ENCODE measurements around the gene VRK2. TPM values are rescaled to one million over a fixed set of nuclear protein-coding genes. Genes with fewer than 3 reads are reported as not detected.

Gene VRK2
- total RNA-seq, 1 experiment from 2014 or later = 39.6 TPM

- in situ Hi-C loops (cut with HindIII; ENCODE audit: low pct_unique_long_range_greater_than_20kb, low sequenced_read_pairs) (no loop called here), intact Hi-C loops (cut with micrococcal nuclease; ENCODE audit: unreplicated experiment) (no loop called here)
- no peak for DNase-seq (ENCODE audit: low read depth, low spot score)
- no peaks in the 10 kb centered on the region for H3K9me3 ChIP-seq (ENCODE audit: control insufficient read depth, insufficient read depth, low read depth, low read length)
- no peaks in the 10 kb centered on the region for H3K36me3 ChIP-seq (ENCODE audit: control insufficient read depth, insufficient read depth, low read length)
- H3K4me1 ChIP-seq (ENCODE audit: control insufficient read depth, insufficient read depth, low read length) = no peaks in the 10 kb centered on the region
- TF ChIP-seq SIN3A (IDR thresholded peaks at IDR 0.05; ENCODE audit: borderline replicate concordance, insufficient read depth, low read depth, low read length) (no peak), POLR2AphosphoS5 (IDR thresholded peaks at IDR 0.05; ENCODE audit: low read depth, low read length) (no peak), CTCF (IDR thresholded peaks at IDR 0.05) (no peak), TCF7L2 (IDR thresholded peaks at IDR 0.05; ENCODE audit: low read depth, low read length) (no peak)
- ChIA-PET POLR2A (no interaction called here), CTCF (no interaction called here)
- no peaks in the 10 kb centered on the region for H3K27me3 ChIP-seq (ENCODE audit: control insufficient read depth, insufficient read depth, low read length)
- no peak overlapping the region for H3K27ac ChIP-seq (ENCODE audit: low read length)
- no TSS peak for BruUV-seq (replicated peaks)
- no peak for ATAC-seq
- H3K4me3 ChIP-seq (ENCODE audit: low read depth in 2 of 2, low read length in 2 of 2) = no peak overlapping the region
Measured at GRCh38 chr2:58073751-58074150, 27.1 kb downstream of the VRK2 start.

- DNase-seq (ENCODE audit: low read depth, low spot score) = no peak
- intact Hi-C loops (cut with micrococcal nuclease; ENCODE audit: unreplicated experiment) (no loop called here), in situ Hi-C loops (cut with HindIII; ENCODE audit: low pct_unique_long_range_greater_than_20kb, low sequenced_read_pairs) (no loop called here)
- no TSS peak for BruUV-seq (replicated peaks)
- TF ChIP-seq TCF7L2 (IDR thresholded peaks at IDR 0.05; ENCODE audit: low read depth, low read length) (no peak), SIN3A (IDR thresholded peaks at IDR 0.05; ENCODE audit: borderline replicate concordance, insufficient read depth, low read depth, low read length) (no peak), POLR2AphosphoS5 (IDR thresholded peaks at IDR 0.05; ENCODE audit: low read depth, low read length) (no peak), REST (IDR thresholded peaks at IDR 0.05; ENCODE audit: insufficient read depth in 1 of 2, low read depth in 2 of 2, low read length in 1 of 2) (no peak), CTCF (IDR thresholded peaks at IDR 0.05) (no peak)
- no peak for ATAC-seq
- H3K27me3 ChIP-seq (ENCODE audit: control insufficient read depth, insufficient read depth, low read length) = no peaks in the 10 kb centered on the region
- no peaks in the 10 kb centered on the region for H3K4me1 ChIP-seq (ENCODE audit: control insufficient read depth, insufficient read depth, low read length)
- no peak overlapping the region for H3K27ac ChIP-seq (ENCODE audit: low read length)
- H3K4me3 ChIP-seq (ENCODE audit: low read depth in 2 of 2, low read length in 2 of 2) = no peak overlapping the region
- H3K36me3 ChIP-seq (ENCODE audit: control insufficient read depth, insufficient read depth, low read length) = no peaks in the 10 kb centered on the region; the same call in 1 of the 2 replicates
- no peaks in the 10 kb centered on the region for H3K9me3 ChIP-seq (ENCODE audit: control insufficient read depth, insufficient read depth, low read depth, low read length)
- ChIA-PET POLR2A (no interaction called here), CTCF (no interaction called here)
Measured at GRCh38 chr2:58081000-58081399, 34.4 kb downstream of the VRK2 start.
